Suprapubic skin (tissue), 4 donors: ENCODE results near the gene HOXC9. TPM values are rescaled to one million over a fixed set of nuclear protein-coding genes. Genes with fewer than 3 reads are reported as not detected.

Experiments
- DNase-seq, 2 donors: peaks; one replicate each; pipeline ENCODE4 v3.0.0-alpha.2; 2019; ENCODE audit warnings: low spot score in 2 of 2
- H3K27ac ChIP-seq: fragments of 200-600 bp; sonication (generic); one replicate; pipeline ENCODE4 v1.5.1; 2019
- H3K27me3 ChIP-seq: fragments of 200-600 bp; sonication (generic); one replicate; pipeline ENCODE4 v1.5.1; 2019
- H3K36me3 ChIP-seq: fragments of 200-600 bp; sonication (generic); one replicate; pipeline ENCODE4 v1.5.1; 2019
- H3K4me1 ChIP-seq: fragments of 200-600 bp; sonication (generic); one replicate; pipeline ENCODE4 v1.5.1; 2019
- H3K4me3 ChIP-seq: fragments of 200-600 bp; sonication (generic); one replicate; pipeline ENCODE4 v1.5.1; 2019; ENCODE audit warnings: mild to moderate bottlenecking
- H3K9me3 ChIP-seq: fragments of 200-600 bp; sonication (generic); one replicate; pipeline ENCODE4 v1.5.1; 2019
- CTCF ChIP-seq, 2 donors: fragments of 200-600 bp in 1 of 2; fragments of 450-650 bp in 1 of 2; sonication (generic) in 1 of 2; IDR thresholded peaks; one replicate each; pipeline ENCODE4 v1.5.1; 2016 to 2019; ENCODE audit warnings: antibody characterized with exemption in 2 of 2, mild to moderate bottlenecking in 1 of 2, moderate library complexity in 1 of 2
- EP300 ChIP-seq: sonication (generic); formaldehyde crosslinking; IDR thresholded peaks from one replicate; pipeline ENCODE4 v1.6.1; 2017; ENCODE audit warnings: antibody characterized with exemption
- POLR2A ChIP-seq, 2 donors: fragments of 450-650 bp; IDR thresholded peaks; one replicate each; pipeline ENCODE4 v1.6.1; 2017; ENCODE audit warnings: antibody characterized with exemption in 2 of 2, mild to moderate bottlenecking in 2 of 2, moderate library complexity in 2 of 2
- POLR2AphosphoS5 ChIP-seq, 3 donors: sonication (generic); formaldehyde crosslinking; IDR thresholded peaks; one replicate each; pipeline ENCODE4 v1.6.1; 2017; ENCODE audit warnings: antibody characterized with exemption in 3 of 3
- WGBS: methylation state at CpG from one replicate; pipeline ENCODE4 v1.1.5; 2018; 5-methylcytosine and 5-hydroxymethylcytosine counted together
- total RNA-seq, 4 donors: library from RNA; depleted of rRNA; stranded (reverse); fragments of >200 nt; gene quantifications; one replicate each; pipeline ENCODE4 v1.1.0, GENCODE V29; 2016

Gene HOXC9
- total RNA-seq, 4 donors from 2014 or later = 4.9 to 12.2 (median 6.1) TPM

GRCh38 chr12:53988541-53989226 lies 11.3 kb upstream of the HOXC9 start:
- H3K4me3 ChIP-seq = peak overlapping the region; percentile 37
- H3K9me3 ChIP-seq = no peaks in the 10 kb centered on the region
- no peaks in the 10 kb centered on the region for H3K36me3 ChIP-seq
- H3K27ac ChIP-seq = peak overlapping the region; percentile 98
- peaks cover 43% of the 10 kb centered on the region for H3K27me3 ChIP-seq
- peaks cover 93% of the 10 kb centered on the region for H3K4me1 ChIP-seq
- 11% methylated on average over 5 of the region's 5 CpGs for WGBS
- DNase-seq = no peak
- no peak for TF ChIP-seq POLR2A (IDR thresholded peaks at IDR 0.05)
- TF ChIP-seq EP300 = no peak
- no peak for TF ChIP-seq CTCF (IDR thresholded peaks at IDR 0.05)
- TF ChIP-seq POLR2AphosphoS5 (IDR thresholded peaks at IDR 0.05) = no peak

DNA sequence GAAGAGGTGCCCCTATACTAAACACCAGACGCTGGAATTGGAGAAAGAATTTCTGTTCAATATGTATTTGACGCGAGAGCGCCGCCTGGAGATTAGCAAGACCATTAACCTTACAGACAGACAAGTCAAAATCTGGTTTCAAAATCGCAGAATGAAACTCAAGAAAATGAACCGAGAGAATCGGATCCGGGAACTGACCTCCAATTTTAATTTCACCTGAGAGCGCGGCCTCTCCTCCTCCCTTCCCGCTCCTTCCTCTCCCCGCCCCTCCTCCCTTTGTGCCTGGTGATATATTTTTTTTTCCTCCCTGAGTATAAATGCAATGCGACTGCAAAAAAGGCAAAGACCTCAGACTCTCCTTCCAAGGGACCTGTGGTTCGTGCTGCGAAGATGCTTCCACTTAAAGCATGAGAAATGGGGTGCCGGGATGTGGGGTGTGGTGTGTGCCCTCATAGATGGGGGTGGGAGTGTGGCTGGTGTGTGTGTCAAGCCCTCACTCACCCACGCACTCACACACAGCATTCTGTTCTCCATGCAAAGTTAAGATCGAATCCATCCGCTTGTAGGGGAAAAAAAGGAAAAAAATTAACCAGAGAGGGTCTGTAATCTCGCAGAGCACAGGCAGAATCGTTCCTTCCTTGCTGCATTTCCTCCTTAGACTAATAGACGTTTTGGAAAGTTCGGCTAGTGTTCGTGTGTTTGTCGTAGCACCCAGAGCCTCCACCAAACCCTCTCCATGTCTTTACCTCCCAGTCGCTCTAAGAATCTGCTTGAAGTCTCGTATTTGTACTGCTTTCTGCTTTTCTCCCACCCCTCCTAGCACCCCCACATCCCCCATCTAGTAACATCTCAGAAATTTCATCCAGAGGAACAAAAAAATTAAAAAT lies 10.5 kb upstream of the HOXC9 start:
- peak overlapping the region; percentile 37 for H3K4me3 ChIP-seq
- H3K27me3 ChIP-seq = peaks cover 43% of the 10 kb centered on the region
- TF ChIP-seq EP300 = no peak
- TF ChIP-seq CTCF (IDR thresholded peaks at IDR 0.05) = peak in 1 of 2 donors; percentile 27
- TF ChIP-seq POLR2AphosphoS5 (IDR thresholded peaks at IDR 0.05) = no peak
- H3K4me1 ChIP-seq = peaks cover 93% of the 10 kb centered on the region
- DNase-seq = no peak
- H3K9me3 ChIP-seq = no peaks in the 10 kb centered on the region
- H3K36me3 ChIP-seq = no peaks in the 10 kb centered on the region
- peak overlapping the region; percentile 98 for H3K27ac ChIP-seq
- 10% methylated on average over 28 of the region's 28 CpGs for WGBS

GRCh38 chr12:53990311-53991076 lies 9.5 kb upstream of the HOXC9 start:
- peaks cover 33% of the 10 kb centered on the region for H3K27me3 ChIP-seq
- no peak for DNase-seq
- peak overlapping the region; percentile 98 for H3K27ac ChIP-seq
- H3K4me1 ChIP-seq = peaks cover 94% of the 10 kb centered on the region
- 38% methylated on average over 23 of the region's 27 CpGs for WGBS
- H3K4me3 ChIP-seq = peak overlapping the region; percentile 37
- TF ChIP-seq POLR2A (IDR thresholded peaks at IDR 0.05) (no peak), EP300 (no peak), POLR2AphosphoS5 (IDR thresholded peaks at IDR 0.05) (no peak), CTCF (IDR thresholded peaks at IDR 0.05) (no peak)
- no peaks in the 10 kb centered on the region for H3K36me3 ChIP-seq
- no peaks in the 10 kb centered on the region for H3K9me3 ChIP-seq

- Histone ChIP-seq H3K4me3 (peak overlapping the region; percentile 37), H3K9me3 (no peaks in the 10 kb centered on the region), H3K27me3 (peaks cover 27% of the 10 kb centered on the region), H3K36me3 (no peaks in the 10 kb centered on the region), H3K27ac (peak overlapping the region; percentile 98), H3K4me1 (peaks cover 92% of the 10 kb centered on the region)
- peak in 1 of 2 donors; percentile 78 for DNase-seq
- TF ChIP-seq POLR2A (IDR thresholded peaks at IDR 0.05) (peak in 1 of 2 donors; percentile 38), POLR2AphosphoS5 (IDR thresholded peaks at IDR 0.05) (peak in 1 of 3 donors; percentile 31), CTCF (IDR thresholded peaks at IDR 0.05) (no peak), EP300 (no peak)
- 21% methylated on average over 8 of the region's 8 CpGs for WGBS
These were observed 8.9 kb upstream of the HOXC9 start for GRCh38 chr12:53991077-53991460.
